Measurements from ENCODE around the gene LPAR1.

DNA sequence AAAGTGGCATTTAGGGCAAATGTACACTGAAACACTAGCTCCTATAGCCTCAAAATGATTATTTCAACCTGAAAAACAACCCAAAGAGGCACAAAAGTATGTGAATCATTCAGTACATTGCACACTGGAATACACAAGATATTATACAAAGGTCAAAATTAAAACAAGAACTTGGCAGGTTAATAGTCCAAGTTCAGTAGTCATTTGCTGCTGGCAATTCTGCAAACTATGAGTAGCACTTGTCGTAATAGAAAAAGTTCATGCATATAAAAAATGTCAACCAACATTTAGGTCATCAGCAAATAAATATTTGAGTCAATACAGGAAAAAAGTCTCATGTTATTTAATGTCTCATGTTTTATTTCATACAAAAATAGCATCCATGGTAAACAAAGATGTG lies 98.7 kb downstream of the LPAR1 start:
- TF ChIP-seq POLR2AphosphoS5 (IDR thresholded peaks at IDR 0.05; ENCODE audit: low read depth), result no peak
- TF ChIP-seq, protein P1, sequence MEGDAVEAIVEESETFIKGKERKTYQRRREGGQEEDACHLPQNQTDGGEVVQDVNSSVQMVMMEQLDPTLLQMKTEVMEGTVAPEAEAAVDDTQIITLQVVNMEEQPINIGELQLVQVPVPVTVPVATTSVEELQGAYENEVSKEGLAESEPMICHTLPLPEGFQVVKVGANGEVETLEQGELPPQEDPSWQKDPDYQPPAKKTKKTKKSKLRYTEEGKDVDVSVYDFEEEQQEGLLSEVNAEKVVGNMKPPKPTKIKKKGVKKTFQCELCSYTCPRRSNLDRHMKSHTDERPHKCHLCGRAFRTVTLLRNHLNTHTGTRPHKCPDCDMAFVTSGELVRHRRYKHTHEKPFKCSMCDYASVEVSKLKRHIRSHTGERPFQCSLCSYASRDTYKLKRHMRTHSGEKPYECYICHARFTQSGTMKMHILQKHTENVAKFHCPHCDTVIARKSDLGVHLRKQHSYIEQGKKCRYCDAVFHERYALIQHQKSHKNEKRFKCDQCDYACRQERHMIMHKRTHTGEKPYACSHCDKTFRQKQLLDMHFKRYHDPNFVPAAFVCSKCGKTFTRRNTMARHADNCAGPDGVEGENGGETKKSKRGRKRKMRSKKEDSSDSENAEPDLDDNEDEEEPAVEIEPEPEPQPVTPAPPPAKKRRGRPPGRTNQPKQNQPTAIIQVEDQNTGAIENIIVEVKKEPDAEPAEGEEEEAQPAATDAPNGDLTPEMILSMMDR (IDR thresholded peaks at IDR 0.05; ENCODE audit: insufficient read depth, low read length), result no peak
